ENCODE measurements around the gene MAP3K12.

DNA sequence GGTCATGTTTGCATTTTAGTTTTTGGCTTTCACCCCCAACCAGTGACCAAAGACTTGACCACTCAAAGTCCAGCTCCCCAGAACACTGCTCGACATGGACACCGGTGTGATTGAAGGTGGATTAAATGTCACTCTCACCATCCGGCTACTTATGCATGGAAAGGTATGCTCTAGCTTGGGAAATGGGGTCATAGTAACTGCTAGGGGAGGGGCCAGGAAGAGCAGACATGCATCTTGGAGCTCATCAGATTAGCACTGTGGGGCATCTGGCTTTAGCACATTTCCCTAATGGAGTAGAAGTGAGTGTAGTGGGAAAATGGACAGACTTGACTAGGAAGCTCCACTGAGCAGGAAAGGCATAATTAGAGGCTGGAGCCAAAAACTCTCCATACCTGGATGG lies 44.6 kb downstream of the MAP3K12 start:
- TF ChIP-seq TCF3 (IDR thresholded peaks at IDR 0.05; ENCODE audit: borderline replicate concordance, insufficient read depth, low read depth, low read length): no peak
- no peak for TF ChIP-seq CHD2 (IDR thresholded peaks at IDR 0.05; ENCODE audit: borderline replicate concordance, low read depth, low read length)
- TF ChIP-seq EP300 (IDR thresholded peaks at IDR 0.05; ENCODE audit: borderline replicate concordance in 1 of 2, control insufficient read depth in 1 of 2, low read depth in 2 of 2, low read length in 2 of 2): no peak
- TF ChIP-seq EZH2 (IDR thresholded peaks at IDR 0.05; ENCODE audit: borderline replicate concordance, control insufficient read depth, low read depth, low read length): no peak
- TF ChIP-seq RFX5 (IDR thresholded peaks at IDR 0.05; ENCODE audit: low read depth, low read length): no peak
